ENCODE measurements around the gene MS4A4E.

GRCh38 chr11:60263402-60263801, 20.5 kb upstream of the MS4A4E start:
- TF ChIP-seq CTCF (IDR thresholded peaks at IDR 0.05) (no peak), POLR2AphosphoS5 (IDR thresholded peaks at IDR 0.05) (no peak)

All from upper lobe of left lung (tissue), 4 donors.